RWPE2 (cell line): ENCODE data around the gene SP6.

Source experiments
- ATAC-seq: fragments of 200-7000 bp; cut with Tn5 transposase; 3 replicates; pipeline ENCODE4 v1.9.1; 2021; ENCODE audit warnings: low read depth
- DNase-seq: peaks from one replicate; pipeline ENCODE4 v3.0.0-alpha.2; 2020; ENCODE audit warnings: low spot score
- H3K27ac ChIP-seq: fragments of 450-650 bp; 2 replicates; pipeline ENCODE4 v1.5.1; 2017; ENCODE audit warnings: mild to moderate bottlenecking; ENCODE audit not compliant: poor library complexity, severe bottlenecking
- H3K27me3 ChIP-seq: fragments of 250-450 bp; sonication (Bioruptor Pico); 2 replicates; pipeline ENCODE4 v1.5.1; 2021; ENCODE audit warnings: mild to moderate bottlenecking, moderate library complexity; ENCODE audit not compliant: insufficient read depth, poor library complexity, severe bottlenecking
- H3K36me3 ChIP-seq: fragments of 250-450 bp; sonication (Bioruptor Pico); 2 replicates; pipeline ENCODE4 v1.5.1; 2020; ENCODE audit warnings: low read depth, mild to moderate bottlenecking, moderate library complexity
- H3K4me1 ChIP-seq: fragments of 250-450 bp; sonication (Bioruptor Pico); 2 replicates; pipeline ENCODE4 v1.5.1; 2021; ENCODE audit warnings: mild to moderate bottlenecking, moderate library complexity; ENCODE audit not compliant: insufficient read depth, poor library complexity, severe bottlenecking
- H3K4me3 ChIP-seq: fragments of 250-450 bp; sonication (Bioruptor Pico); 2 replicates; pipeline ENCODE4 v1.5.1; 2021; ENCODE audit warnings: mild to moderate bottlenecking, moderate library complexity; ENCODE audit not compliant: severe bottlenecking
- H3K9me3 ChIP-seq: fragments of 250-450 bp; sonication (Bioruptor Pico); 2 replicates; pipeline ENCODE4 v1.5.1; 2021; ENCODE audit warnings: mild to moderate bottlenecking, moderate library complexity; ENCODE audit not compliant: severe bottlenecking
- TF ChIP-seq, protein P1 (sequence below): fragments of 450-650 bp; IDR thresholded peaks from one replicate; pipeline ENCODE4 v1.5.1; 2017; ENCODE audit warnings: mild to moderate bottlenecking, moderate library complexity; ENCODE audit not compliant: poor library complexity, severe bottlenecking

Gene SP6

DNA sequence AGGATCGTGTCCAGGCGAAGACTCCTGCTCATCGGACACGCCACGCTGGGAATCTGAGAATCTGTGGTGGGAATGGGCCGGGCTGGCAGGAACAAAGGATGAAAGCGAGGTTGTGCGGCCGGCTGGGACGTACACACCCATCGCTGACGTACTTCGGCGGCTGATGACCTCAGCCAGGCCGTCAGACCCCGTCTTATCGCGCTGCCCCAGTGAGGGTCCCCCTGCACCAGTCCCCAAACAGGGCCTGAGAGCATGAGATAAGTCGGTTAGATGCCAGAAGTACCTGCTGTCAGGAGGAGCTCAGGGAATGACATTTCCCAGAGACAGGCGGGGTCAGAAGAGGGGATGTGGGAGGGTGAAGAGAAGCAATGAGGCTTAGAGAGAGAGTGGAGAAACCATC is 16.0 kb upstream of the SP6 start:
- H3K4me1 ChIP-seq = peaks cover 29% of the 10 kb centered on the region
- no peak for ATAC-seq
- no peaks in the 10 kb centered on the region for H3K27me3 ChIP-seq

DNA sequence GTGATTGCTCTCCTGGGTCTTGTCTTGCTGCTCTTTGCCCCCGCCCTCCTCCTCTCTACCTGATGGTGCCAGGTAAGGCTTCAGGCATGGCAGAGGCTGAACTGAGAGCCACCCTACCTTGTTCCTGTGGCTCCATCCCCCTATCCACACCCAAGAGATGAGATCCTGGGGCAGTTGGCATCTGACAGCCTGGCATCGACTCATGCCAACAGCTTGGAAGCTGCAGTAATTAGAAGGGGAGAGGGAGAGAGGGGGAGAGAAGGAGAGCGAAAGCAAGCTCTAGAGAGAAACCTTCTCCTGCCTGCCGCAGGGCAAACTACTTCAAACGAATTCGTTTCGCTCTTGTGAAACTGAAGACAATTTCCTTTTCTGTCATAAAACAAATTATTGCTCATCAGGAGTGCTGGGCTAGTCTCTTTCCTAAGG is 13.8 kb upstream of the SP6 start:
- Histone ChIP-seq H3K27me3 (no peaks in the 10 kb centered on the region), H3K4me1 (peaks cover 26% of the 10 kb centered on the region), H3K9me3 (no peaks in the 10 kb centered on the region), H3K27ac (peak overlapping the region; percentile 87), H3K4me3 (no peak overlapping the region), H3K36me3 (no peaks in the 10 kb centered on the region)
- no peak for DNase-seq
- ATAC-seq = peak; percentile 71
- TF ChIP-seq, protein P1, sequence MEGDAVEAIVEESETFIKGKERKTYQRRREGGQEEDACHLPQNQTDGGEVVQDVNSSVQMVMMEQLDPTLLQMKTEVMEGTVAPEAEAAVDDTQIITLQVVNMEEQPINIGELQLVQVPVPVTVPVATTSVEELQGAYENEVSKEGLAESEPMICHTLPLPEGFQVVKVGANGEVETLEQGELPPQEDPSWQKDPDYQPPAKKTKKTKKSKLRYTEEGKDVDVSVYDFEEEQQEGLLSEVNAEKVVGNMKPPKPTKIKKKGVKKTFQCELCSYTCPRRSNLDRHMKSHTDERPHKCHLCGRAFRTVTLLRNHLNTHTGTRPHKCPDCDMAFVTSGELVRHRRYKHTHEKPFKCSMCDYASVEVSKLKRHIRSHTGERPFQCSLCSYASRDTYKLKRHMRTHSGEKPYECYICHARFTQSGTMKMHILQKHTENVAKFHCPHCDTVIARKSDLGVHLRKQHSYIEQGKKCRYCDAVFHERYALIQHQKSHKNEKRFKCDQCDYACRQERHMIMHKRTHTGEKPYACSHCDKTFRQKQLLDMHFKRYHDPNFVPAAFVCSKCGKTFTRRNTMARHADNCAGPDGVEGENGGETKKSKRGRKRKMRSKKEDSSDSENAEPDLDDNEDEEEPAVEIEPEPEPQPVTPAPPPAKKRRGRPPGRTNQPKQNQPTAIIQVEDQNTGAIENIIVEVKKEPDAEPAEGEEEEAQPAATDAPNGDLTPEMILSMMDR = no peak

More for the DNA sequence above, 16.0 kb upstream of the SP6 start:
- TF ChIP-seq, protein P1 = no peak
- Histone ChIP-seq H3K9me3 (no peaks in the 10 kb centered on the region), H3K27ac (no peak overlapping the region), H3K4me3 (no peak overlapping the region), H3K36me3 (no peaks in the 10 kb centered on the region)
- no peak for DNase-seq

DNA sequence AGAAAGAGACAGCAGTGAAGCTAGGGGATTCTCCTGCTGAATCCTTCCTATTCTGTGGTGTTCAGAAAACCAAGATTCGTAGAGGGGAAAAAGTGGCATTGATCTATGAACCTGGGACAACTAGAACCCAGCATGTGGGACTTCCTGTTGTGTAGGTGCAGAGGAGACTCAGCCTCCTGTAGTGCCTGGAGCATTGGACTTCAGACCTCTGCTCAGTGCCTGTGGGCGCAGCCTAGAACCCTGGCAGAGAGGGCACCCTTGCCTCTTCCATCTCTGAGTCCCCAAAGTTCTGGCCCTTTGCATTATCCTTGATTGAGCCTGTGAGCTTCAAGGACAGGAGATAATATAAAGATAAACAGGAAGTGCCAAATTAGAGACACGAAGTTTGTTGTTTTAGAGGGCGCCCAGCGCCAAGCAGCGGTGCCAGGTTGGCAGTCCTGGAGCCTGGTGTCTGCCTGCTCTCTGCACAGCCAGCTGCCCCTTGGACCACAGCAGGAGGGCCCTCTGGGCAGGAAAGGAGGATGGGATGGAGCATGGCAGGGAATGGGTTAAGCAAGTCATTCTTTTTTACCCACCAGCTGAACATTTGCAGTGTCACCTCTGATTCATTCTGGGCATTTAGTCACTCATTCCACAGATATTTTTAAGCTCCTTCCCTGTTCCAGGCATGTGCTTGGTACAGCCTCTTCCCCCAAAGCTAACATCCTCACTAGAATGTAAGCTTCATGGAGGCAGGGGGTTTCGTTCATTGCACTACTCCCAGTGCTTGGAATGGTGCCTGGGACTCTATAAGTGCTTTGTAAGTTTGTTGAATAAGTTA is 11.9 kb upstream of the SP6 start:
- H3K4me1 ChIP-seq = peaks cover 26% of the 10 kb centered on the region
- peak overlapping the region; percentile 87 for H3K27ac ChIP-seq
- no peak overlapping the region for H3K4me3 ChIP-seq
- no peaks in the 10 kb centered on the region for H3K27me3 ChIP-seq
- H3K36me3 ChIP-seq = no peaks in the 10 kb centered on the region
- DNase-seq = no peak
- TF ChIP-seq, protein P1 = no peak
- peak; percentile 77 for ATAC-seq
- no peaks in the 10 kb centered on the region for H3K9me3 ChIP-seq

DNA sequence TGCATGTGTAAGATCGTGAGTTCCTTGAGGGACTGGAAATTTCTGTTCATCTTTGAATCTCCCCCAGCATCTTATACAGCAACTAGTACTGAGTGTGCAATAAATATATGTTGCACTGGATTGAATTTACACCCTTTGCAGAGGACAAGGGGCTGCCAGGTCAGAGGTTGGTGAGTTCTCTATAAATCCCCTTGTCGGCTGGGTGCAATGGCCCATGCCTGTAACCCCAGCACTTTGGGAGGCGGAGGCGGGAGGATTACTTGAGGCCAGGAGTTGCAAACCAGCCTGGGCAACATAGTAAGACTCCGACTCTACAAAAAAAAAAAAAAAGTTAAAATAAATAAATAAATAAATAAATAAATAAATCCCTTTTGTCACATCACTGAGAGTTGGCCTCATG is 9.4 kb upstream of the SP6 start:
- Histone ChIP-seq H3K27ac (no peak overlapping the region), H3K9me3 (no peaks in the 10 kb centered on the region), H3K36me3 (no peaks in the 10 kb centered on the region), H3K27me3 (no peaks in the 10 kb centered on the region), H3K4me3 (no peak overlapping the region), H3K4me1 (peaks cover 25% of the 10 kb centered on the region)
- DNase-seq (no peak), ATAC-seq (no peak)
- TF ChIP-seq, protein P1 = no peak
